Fibroblast of mammary gland (primary cell): ENCODE measurements around the gene APLP2.

Experiments used
- DNase-seq: peaks from one replicate; pipeline ENCODE4 v3.0.0-alpha.2; 2010; ENCODE audit warnings: low read depth
- H3K4me3 ChIP-seq: 2 replicates; pipeline ENCODE4 v1.5.1; 2011; ENCODE audit warnings: low read depth, mild to moderate bottlenecking, low read length, moderate library complexity; ENCODE audit not compliant: control insufficient read depth
- TF ChIP-seq, protein P1 (sequence below): conservative IDR thresholded peaks from 2 replicates; pipeline ENCODE4 v1.5.1; 2011; ENCODE audit warnings: low read depth, low read length, inconsistent platforms; ENCODE audit not compliant: control insufficient read depth, insufficient read depth

Gene APLP2

DNA sequence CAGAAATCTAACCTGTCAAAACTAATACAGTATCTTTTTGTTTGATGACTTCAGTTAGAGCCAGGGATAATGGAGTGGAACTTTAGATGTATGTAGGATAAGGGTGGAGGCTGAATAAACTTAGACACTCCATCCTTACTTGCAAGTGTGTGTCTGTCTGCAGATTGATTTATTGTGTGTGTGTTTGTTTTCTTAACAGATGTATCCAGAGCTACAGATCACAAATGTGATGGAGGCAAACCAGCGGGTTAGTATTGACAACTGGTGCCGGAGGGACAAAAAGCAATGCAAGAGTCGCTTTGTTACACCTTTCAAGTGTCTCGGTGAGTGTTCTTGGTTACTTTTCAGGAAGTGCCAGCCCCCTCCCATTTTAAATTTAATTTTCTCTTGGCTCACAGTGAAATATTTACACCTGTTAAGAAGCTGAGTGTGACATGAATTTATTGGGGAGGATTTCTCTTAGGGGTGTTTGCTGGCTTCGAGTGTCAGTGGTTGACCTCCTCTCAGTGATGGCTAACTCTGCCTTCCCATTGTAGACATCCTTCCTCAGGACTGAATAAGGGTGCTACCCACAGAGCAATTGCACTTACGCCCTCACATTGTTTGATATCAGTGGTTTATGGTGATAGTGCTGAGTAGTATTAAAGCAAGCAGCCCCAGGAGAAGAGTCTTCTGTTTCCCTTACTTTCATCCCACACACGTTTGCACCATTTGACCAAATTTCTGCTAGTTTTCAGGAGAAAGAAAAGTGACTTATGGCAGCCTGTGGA lies 40.8 kb downstream of the APLP2 start:
- TF ChIP-seq, protein P1, sequence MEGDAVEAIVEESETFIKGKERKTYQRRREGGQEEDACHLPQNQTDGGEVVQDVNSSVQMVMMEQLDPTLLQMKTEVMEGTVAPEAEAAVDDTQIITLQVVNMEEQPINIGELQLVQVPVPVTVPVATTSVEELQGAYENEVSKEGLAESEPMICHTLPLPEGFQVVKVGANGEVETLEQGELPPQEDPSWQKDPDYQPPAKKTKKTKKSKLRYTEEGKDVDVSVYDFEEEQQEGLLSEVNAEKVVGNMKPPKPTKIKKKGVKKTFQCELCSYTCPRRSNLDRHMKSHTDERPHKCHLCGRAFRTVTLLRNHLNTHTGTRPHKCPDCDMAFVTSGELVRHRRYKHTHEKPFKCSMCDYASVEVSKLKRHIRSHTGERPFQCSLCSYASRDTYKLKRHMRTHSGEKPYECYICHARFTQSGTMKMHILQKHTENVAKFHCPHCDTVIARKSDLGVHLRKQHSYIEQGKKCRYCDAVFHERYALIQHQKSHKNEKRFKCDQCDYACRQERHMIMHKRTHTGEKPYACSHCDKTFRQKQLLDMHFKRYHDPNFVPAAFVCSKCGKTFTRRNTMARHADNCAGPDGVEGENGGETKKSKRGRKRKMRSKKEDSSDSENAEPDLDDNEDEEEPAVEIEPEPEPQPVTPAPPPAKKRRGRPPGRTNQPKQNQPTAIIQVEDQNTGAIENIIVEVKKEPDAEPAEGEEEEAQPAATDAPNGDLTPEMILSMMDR = no peak
- DNase-seq = no peak
- H3K4me3 ChIP-seq = no peak overlapping the region

DNA sequence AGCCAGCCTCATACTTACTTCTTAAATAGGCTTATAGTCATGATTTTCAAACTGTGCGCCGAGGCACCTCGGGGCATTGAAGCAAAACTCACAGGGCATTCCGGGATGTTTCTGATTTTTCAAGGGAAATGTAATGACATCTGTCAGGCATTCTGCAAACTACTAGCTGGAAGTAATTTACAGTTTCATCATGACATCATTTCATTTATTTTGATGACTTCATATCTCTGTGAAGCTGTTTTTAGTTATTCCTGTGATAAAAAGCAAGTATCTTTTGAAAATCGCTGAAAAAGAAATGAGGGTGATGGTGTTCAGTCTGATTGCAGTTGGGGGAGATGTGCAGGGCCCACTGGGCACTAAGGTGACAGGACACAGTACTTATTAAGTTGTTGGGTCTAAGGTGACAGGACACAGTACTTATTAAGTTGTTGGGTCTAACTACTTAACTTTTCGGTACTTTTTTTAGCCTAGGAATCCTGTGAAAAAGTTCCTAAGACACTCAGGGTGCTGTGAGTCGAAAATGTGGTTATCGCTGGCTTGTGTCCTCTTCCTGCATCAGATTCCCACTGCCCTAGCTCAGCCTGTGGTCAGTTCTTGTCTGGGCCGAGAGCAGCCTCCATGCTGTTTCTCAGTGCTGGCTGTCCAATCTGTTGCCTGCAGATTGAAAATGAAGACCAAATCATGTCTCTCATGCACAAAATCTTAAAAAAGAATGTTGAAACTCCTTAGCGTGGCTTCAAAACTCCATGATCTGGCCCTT lies 42.6 kb downstream of the APLP2 start:
- TF ChIP-seq, protein P1 = no peak
- H3K4me3 ChIP-seq = no peak overlapping the region
- no peak for DNase-seq

DNA sequence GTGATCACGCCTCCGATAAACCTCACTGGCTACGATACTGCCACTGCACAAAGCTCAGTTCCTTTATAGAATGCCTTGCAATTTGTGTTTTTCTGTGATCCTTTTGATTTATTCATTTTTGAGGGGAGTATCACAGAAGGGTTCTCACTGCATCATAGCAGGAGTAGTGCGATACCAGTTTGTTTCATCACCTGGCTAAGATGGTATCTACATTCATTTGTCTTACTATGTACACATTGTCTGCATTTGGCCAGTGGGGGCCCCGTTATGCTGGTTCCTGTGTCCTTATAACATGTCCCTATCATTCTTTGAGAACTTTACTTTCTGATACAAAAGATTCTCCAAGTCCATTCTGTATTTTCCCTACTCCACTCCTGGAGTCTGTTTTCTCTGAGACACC lies 44.6 kb downstream of the APLP2 start:
- TF ChIP-seq, protein P1 = no peak
- H3K4me3 ChIP-seq = no peak overlapping the region
- no peak for DNase-seq

DNA sequence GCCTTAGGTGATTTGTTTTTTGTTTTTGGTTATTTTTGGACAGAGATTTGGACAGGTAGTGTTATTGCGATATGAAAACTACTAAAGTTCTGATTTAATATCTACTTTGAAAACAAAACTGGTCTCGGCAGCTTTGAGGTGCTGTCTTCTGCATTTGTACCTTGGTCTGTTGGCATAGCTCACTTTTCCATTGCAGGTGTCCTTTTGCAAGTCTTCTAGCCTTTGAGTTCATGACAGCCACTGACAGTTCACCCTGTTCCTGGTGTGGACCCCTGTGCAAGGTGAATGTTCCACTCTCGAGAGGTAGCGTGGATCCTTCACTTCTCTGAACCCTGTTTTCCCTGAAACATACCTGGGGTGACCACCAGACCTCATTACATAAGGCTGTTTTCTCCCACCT lies 45.0 kb downstream of the APLP2 start:
- no peak for DNase-seq
- TF ChIP-seq, protein P1 = no peak
- H3K4me3 ChIP-seq = no peak overlapping the region

DNA sequence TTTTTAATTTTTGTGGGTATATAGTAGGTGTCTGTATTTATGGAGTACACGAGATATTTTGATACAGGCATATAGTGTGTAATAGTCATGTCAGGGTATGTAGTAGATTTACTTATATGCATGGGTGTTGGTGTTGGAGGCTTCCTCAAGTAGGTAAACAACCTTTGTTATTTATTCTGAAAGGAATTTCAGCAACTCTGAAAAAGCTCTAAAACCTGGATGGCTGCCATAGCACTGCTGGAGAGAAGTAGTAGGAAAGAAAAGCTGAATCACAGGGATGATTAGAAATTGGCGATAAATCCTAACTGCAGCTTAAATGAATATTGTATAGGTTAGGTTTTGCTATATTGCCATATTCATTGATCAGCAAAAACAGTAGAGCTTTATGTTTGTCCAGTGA lies 45.5 kb downstream of the APLP2 start:
- peak; percentile 39 for DNase-seq

DNA sequence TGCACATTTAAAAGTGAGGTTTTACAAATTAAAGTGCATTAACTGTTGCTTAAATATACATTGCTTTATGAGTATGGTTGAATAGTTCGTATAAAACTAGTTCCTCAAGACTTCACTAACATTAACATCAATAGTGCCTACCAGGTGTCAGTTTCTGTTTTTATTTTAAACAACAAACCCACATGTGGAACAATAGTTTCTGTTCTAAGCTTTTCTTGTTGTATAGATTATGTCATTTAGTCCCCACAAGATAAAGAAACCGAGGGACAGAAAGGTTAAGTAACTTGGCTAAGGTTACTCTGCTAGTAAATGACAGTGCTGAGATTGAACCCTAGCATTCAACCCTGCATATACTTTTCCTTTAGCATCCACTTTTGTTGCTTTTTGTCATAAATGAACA lies 48.5 kb downstream of the APLP2 start:
- TF ChIP-seq, protein P1 = no peak
- DNase-seq = no peak
- H3K4me3 ChIP-seq = no peak overlapping the region

More for the DNA sequence above, 45.5 kb downstream of the APLP2 start:
- H3K4me3 ChIP-seq = no peak overlapping the region
- TF ChIP-seq, protein P1 = no peak
